Measurements from ENCODE around the gene RNFT2.

The RNFT2 gene

GRCh38 chr12:116838365-116838764 lies 100.2 kb downstream of the RNFT2 start:
- FAIRE-seq: no peak

- no peak for FAIRE-seq
These were observed 101.2 kb downstream of the RNFT2 start for GRCh38 chr12:116839287-116839830.

- FAIRE-seq: no peak
These were observed 105.0 kb downstream of the RNFT2 start for GRCh38 chr12:116843085-116843484.

- FAIRE-seq: no peak
These were observed 111.1 kb downstream of the RNFT2 start for GRCh38 chr12:116849216-116849615.

GRCh38 chr12:116852303-116852702 lies 114.2 kb downstream of the RNFT2 start:
- no peak for FAIRE-seq

GRCh38 chr12:116853507-116853906 lies 115.4 kb downstream of the RNFT2 start:
- FAIRE-seq: no peak

- FAIRE-seq: no peak
These were observed 117.8 kb downstream of the RNFT2 start for GRCh38 chr12:116855744-116856470.

GRCh38 chr12:116856729-116857128 lies 118.6 kb downstream of the RNFT2 start:
- FAIRE-seq: no peak

- FAIRE-seq: no peak
These were observed 121.0 kb downstream of the RNFT2 start for GRCh38 chr12:116859079-116859478.

- FAIRE-seq: no peak
These were observed 122.1 kb downstream of the RNFT2 start for GRCh38 chr12:116860263-116860662.

GRCh38 chr12:116861320-116861719 lies 123.2 kb downstream of the RNFT2 start:
- FAIRE-seq: no peak

GRCh38 chr12:116862167-116862566 lies 124.1 kb downstream of the RNFT2 start:
- FAIRE-seq: no peak

GRCh38 chr12:116863275-116863767 lies 125.2 kb downstream of the RNFT2 start:
- no peak for FAIRE-seq

- FAIRE-seq: no peak
These were observed 126.5 kb downstream of the RNFT2 start for GRCh38 chr12:116864371-116865160.

GRCh38 chr12:116867523-116867922 lies 129.4 kb downstream of the RNFT2 start:
- no peak for FAIRE-seq

- no peak for FAIRE-seq
These were observed 132.2 kb downstream of the RNFT2 start for GRCh38 chr12:116870306-116870705.

GRCh38 chr12:116874324-116874995 lies 136.3 kb downstream of the RNFT2 start:
- FAIRE-seq: no peak

GRCh38 chr12:116876151-116876869 lies 138.2 kb downstream of the RNFT2 start:
- no peak for FAIRE-seq

GRCh38 chr12:116878567-116879508 lies 140.7 kb downstream of the RNFT2 start:
- FAIRE-seq: no peak

- no peak for FAIRE-seq
These were observed 141.5 kb downstream of the RNFT2 start for GRCh38 chr12:116879509-116880212.

Data from TTC549 (cell line).